Gastrocnemius medialis (tissue), 4 donors: Measurements from ENCODE around the gene HCN2. TPM values are rescaled to one million over a fixed set of nuclear protein-coding genes. Genes with fewer than 3 reads are reported as not detected.

Source experiments
- ATAC-seq, 2 donors: fragments of 150-250 bp; one replicate each; pipeline ENCODE4 v1.9.1; 2016
- DNase-seq, 2 donors: peaks; one replicate each; pipeline ENCODE4 v3.0.0-alpha.2; 2019
- H3K27ac ChIP-seq, 4 donors: fragments of 200-600 bp; sonication (generic); 1 replicate in 1 of 4; 2 replicates in 3 of 4; pipeline ENCODE4 v1.5.1; 2016 to 2018; ENCODE audit warnings: mild to moderate bottlenecking in 2 of 4, moderate library complexity in 1 of 4
- H3K27me3 ChIP-seq, 3 donors: fragments of 200-600 bp; sonication (generic) in 2 of 3; 1 replicate in 1 of 3; 2 replicates in 2 of 3; pipeline versions ENCODE4 v1.5.1 to v1.6.0; 2016 to 2019; ENCODE audit warnings: mild to moderate bottlenecking in 1 of 3, moderate library complexity in 1 of 3
- H3K36me3 ChIP-seq, 2 donors: fragments of 200-600 bp; sonication (generic) in 1 of 2; one replicate each; pipeline ENCODE4 v1.5.1; 2017 to 2018
- H3K4me1 ChIP-seq, 2 donors: fragments of 200-600 bp; sonication (generic) in 1 of 2; one replicate each; pipeline ENCODE4 v1.5.1; 2016 to 2017; ENCODE audit warnings: mild to moderate bottlenecking in 2 of 2
- H3K4me3 ChIP-seq, 4 donors: fragments of 200-600 bp; sonication (generic) in 3 of 4; 1 replicate in 1 of 4; 2 replicates in 3 of 4; pipeline ENCODE4 v1.5.1; 2016 to 2019; ENCODE audit warnings: mild to moderate bottlenecking in 2 of 4
- H3K9me3 ChIP-seq, 3 donors: fragments of 200-600 bp; sonication (generic) in 2 of 3; 1 replicate in 1 of 3; 2 replicates in 2 of 3; pipeline ENCODE4 v1.5.1; 2016 to 2019
- CTCF ChIP-seq, 5 experiments: fragments of 450-650 bp in 3 of 5; fragments of 200-600 bp in 2 of 5; sonication (generic) in 2 of 5; IDR thresholded peaks in 4 of 5; conservative IDR thresholded peaks in 1 of 5; 1 replicate in 4 of 5; 2 replicates in 1 of 5; pipeline ENCODE4 v1.5.1; 2016 to 2019; ENCODE audit warnings: antibody characterized with exemption in 5 of 5, mild to moderate bottlenecking in 3 of 5, moderate library complexity in 3 of 5
- POLR2A ChIP-seq, 2 donors: fragments of 450-650 bp; IDR thresholded peaks; one replicate each; pipeline ENCODE4 v1.6.1; 2017; ENCODE audit warnings: antibody characterized with exemption in 2 of 2, mild to moderate bottlenecking in 2 of 2, moderate library complexity in 2 of 2
- in situ Hi-C, 4 donors: fragments of 200-750 bp; cut with MboI; loops; one replicate each; pipeline versions ENCODE4 v1.15.0 to v1.8.0; 2017; ENCODE audit warnings: low sequenced_read_pairs in 4 of 4
- intact Hi-C: fragments of 100-400 bp; cut with DNase I; formaldehyde crosslinking; loops from one replicate; pipeline ENCODE4 v1.15.1; 2023; ENCODE audit warnings: low total_unique reads
- total RNA-seq, 4 donors: library from RNA; depleted of rRNA; stranded (reverse); fragments of >200 nt; gene quantifications; one replicate each; pipeline versions ENCODE4 v1.1.0 to v1.2.3, GENCODE V29; 2016

Gene HCN2
- total RNA-seq, 4 donors from 2014 or later: 0.10 TPM; not detected in 3

- Histone ChIP-seq H3K27me3 (peaks cover 4 to 8% (median 5%) of the 10 kb centered on the region in 3 donors), H3K4me1 (peaks cover 48 to 62% of the 10 kb centered on the region in 2 donors), H3K36me3 (no peaks in the 10 kb centered on the region), H3K4me3 (peak overlapping the region; percentile 85 to 100 (median 96)), H3K9me3 (no peaks in the 10 kb centered on the region), H3K27ac (peak overlapping the region; percentile 97 to 100 (median 99))
- intact Hi-C loops: loop anchor here (2.0 to 10.0 kb wide), 4 partner anchors 86 to 641 kb away; partner anchors contain the start of gene RNF126
- ATAC-seq (no peak), DNase-seq (no peak)
- TF ChIP-seq CTCF (IDR thresholded peaks at IDR 0.05 in 4 of 5, conservative IDR thresholded peaks at IDR 0.05 in 1 of 5) (no peak), POLR2A (IDR thresholded peaks at IDR 0.05) (peak; percentile 48 to 60)
- in situ Hi-C loops: no loop called here
These were observed 16.2 kb upstream of the HCN2 start for GRCh38 chr19:573519-573825.

GRCh38 chr19:574658-575526, 14.8 kb upstream of the HCN2 start:
- in situ Hi-C loops: no loop called here

GRCh38 chr19:575527-576506, 13.9 kb upstream of the HCN2 start:
- ATAC-seq: peak; percentile 44 to 48
- Histone ChIP-seq H3K4me1 (peaks cover 48 to 76% of the 10 kb centered on the region in 2 donors), H3K9me3 (no peaks in the 10 kb centered on the region), H3K36me3 (peaks cover 0 to 15% of the 10 kb centered on the region in 2 donors), H3K27me3 (peaks cover 4 to 7% (median 5%) of the 10 kb centered on the region in 3 donors), H3K27ac (peak overlapping the region; percentile 97 to 100 (median 99)), H3K4me3 (peak overlapping the region; percentile 85 to 100 (median 96))
- peak; percentile 10 to 31 for TF ChIP-seq POLR2A (IDR thresholded peaks at IDR 0.05)
- TF ChIP-seq CTCF (IDR thresholded peaks at IDR 0.05 in 4 of 5, conservative IDR thresholded peaks at IDR 0.05 in 1 of 5): no peak
- in situ Hi-C loops (no loop called here), intact Hi-C loops (loop anchor here (10.0 kb wide), 1 partner anchor 639 kb away; no protein-coding TSS in a partner anchor)
- DNase-seq: peak; percentile 87 to 95

More at GRCh38 chr19:574658-575526, 14.8 kb upstream of the HCN2 start:
- Histone ChIP-seq H3K27ac (peak overlapping the region; percentile 97 to 100 (median 99)), H3K36me3 (peaks cover 0 to 10% of the 10 kb centered on the region in 2 donors), H3K4me3 (peak overlapping the region; percentile 85 to 100 (median 96)), H3K27me3 (peaks cover 4 to 8% (median 5%) of the 10 kb centered on the region in 3 donors), H3K9me3 (no peaks in the 10 kb centered on the region), H3K4me1 (peaks cover 48 to 76% of the 10 kb centered on the region in 2 donors)
- intact Hi-C loops: loop anchor here (5.0 to 10.0 kb wide), 2 partner anchors 88 to 640 kb away; no protein-coding TSS in a partner anchor
- TF ChIP-seq POLR2A (IDR thresholded peaks at IDR 0.05) (peak in 1 of 2 donors; percentile 41), CTCF (IDR thresholded peaks at IDR 0.05 in 4 of 5, conservative IDR thresholded peaks at IDR 0.05 in 1 of 5) (no peak)
- DNase-seq (peak; percentile 53 to 69), ATAC-seq (peak; percentile 32 to 48)

GRCh38 chr19:576768-577438, 12.8 kb upstream of the HCN2 start:
- TF ChIP-seq POLR2A (IDR thresholded peaks at IDR 0.05): no peak
- TF ChIP-seq CTCF (IDR thresholded peaks at IDR 0.05 in 4 of 5, conservative IDR thresholded peaks at IDR 0.05 in 1 of 5): no peak
- no peaks in the 10 kb centered on the region for H3K27me3 ChIP-seq
- H3K9me3 ChIP-seq: no peaks in the 10 kb centered on the region
- intact Hi-C loops: loop anchor here (10.0 kb wide), 1 partner anchor 638 kb away; no protein-coding TSS in a partner anchor
- peak in 1 of 2 donors; percentile 13 for DNase-seq
- H3K36me3 ChIP-seq: peaks cover 0 to 22% of the 10 kb centered on the region in 2 donors
- no peak for ATAC-seq
- in situ Hi-C loops: no loop called here
- H3K4me3 ChIP-seq: peak overlapping the region in 1 of 4 donors; percentile 25
- H3K27ac ChIP-seq: peak overlapping the region; percentile 97 to 100 (median 99)
- H3K4me1 ChIP-seq: peaks cover 38 to 66% of the 10 kb centered on the region in 2 donors
